Fibroblast of upper back skin (primary cell): Measurements from ENCODE around the gene IER2.
"Not testable (repeated sequence)": the region's sequence is repeated elsewhere in the genome, so short reads cannot be mapped to it uniquely, and the experiment has no call there.

ENCODE experiments used
- DNase-seq: peaks from one replicate; pipeline ENCODE4 v3.0.0-alpha.2; 2013

The IER2 gene

GRCh38 chr19:13165162-13165997, 15.2 kb downstream of the IER2 start:
- no peak for DNase-seq

- DNase-seq, result not testable (repeated sequence)
These were observed 15.9 kb downstream of the IER2 start for GRCh38 chr19:13166151-13166550.

GRCh38 chr19:13169769-13170168, 19.6 kb downstream of the IER2 start:
- no peak for DNase-seq

GRCh38 chr19:13171146-13171545, 20.9 kb downstream of the IER2 start:
- no peak for DNase-seq

GRCh38 chr19:13172346-13173138, 22.3 kb downstream of the IER2 start:
- peak; percentile 85 for DNase-seq

GRCh38 chr19:13173139-13173737, 23.0 kb downstream of the IER2 start:
- DNase-seq, result no peak

- DNase-seq, result no peak
These were observed 26.1 kb downstream of the IER2 start for GRCh38 chr19:13176345-13176744.

GRCh38 chr19:13177584-13177983, 27.4 kb downstream of the IER2 start:
- DNase-seq, result not testable (repeated sequence)

GRCh38 chr19:13178291-13178690, 28.1 kb downstream of the IER2 start:
- not testable (repeated sequence) for DNase-seq

- DNase-seq, result peak; percentile 68
These were observed 31.7 kb downstream of the IER2 start for GRCh38 chr19:13181747-13182388.

- DNase-seq, result not testable (repeated sequence)
These were observed 34.7 kb downstream of the IER2 start for GRCh38 chr19:13184926-13185325.

GRCh38 chr19:13185763-13186657, 35.8 kb downstream of the IER2 start:
- not testable (repeated sequence) for DNase-seq

GRCh38 chr19:13186688-13187087, 36.5 kb downstream of the IER2 start:
- not testable (repeated sequence) for DNase-seq

- no peak for DNase-seq
These were observed 37.2 kb downstream of the IER2 start for GRCh38 chr19:13187419-13187818.

- no peak for DNase-seq
These were observed 39.4 kb downstream of the IER2 start for GRCh38 chr19:13189600-13189999.

GRCh38 chr19:13190781-13191540, 40.8 kb downstream of the IER2 start:
- DNase-seq, result no peak

- DNase-seq, result no peak
These were observed 45.5 kb downstream of the IER2 start for GRCh38 chr19:13195678-13196077.

GRCh38 chr19:13198634-13199033, 48.4 kb downstream of the IER2 start:
- DNase-seq, result no peak

GRCh38 chr19:13202112-13202511, 51.9 kb downstream of the IER2 start:
- DNase-seq, result not testable (repeated sequence)
